WTC11 (cell line): ENCODE measurements around the gene ARHGAP45. TPM values are rescaled to one million over a fixed set of nuclear protein-coding genes. Genes with fewer than 3 reads are reported as not detected.

Source experiments
- ATAC-seq: fragments of 200-7000 bp; cut with Tn5 transposase; 2 replicates; pipeline ENCODE4 v1.10.0; 2021; ENCODE audit warnings: mild to moderate bottlenecking, moderate library complexity
- CTCF ChIA-PET: fragments of 300-600 bp; sonication (Branson Sonifier 250); formaldehyde crosslinking; loops from one replicate; lab custom pipeline; 2021; ENCODE audit warnings: antibody characterized with exemption; lab: Charles Lee
- POLR2A ChIA-PET: fragments of 350-600 bp; sonication (Branson Sonifier 250); formaldehyde crosslinking; loops from one replicate; lab custom pipeline; 2021; ENCODE audit warnings: antibody characterized with exemption; lab: Charles Lee
- DNase-seq: peaks from one replicate; pipeline ENCODE4 v3.0.0; 2021; ENCODE audit warnings: low spot score
- H3K27ac Mint-ChIP-seq: 2 replicates; pipeline ENCODE4 v1.8.0; 2021; ENCODE audit warnings: mixed read lengths
- H3K27me3 Mint-ChIP-seq: 2 replicates; pipeline ENCODE4 v1.8.0; 2021; ENCODE audit warnings: low read depth, mild to moderate bottlenecking, moderate library complexity, mixed read lengths
- H3K36me3 Mint-ChIP-seq: 2 replicates; pipeline ENCODE4 v1.8.0; 2021; ENCODE audit warnings: mixed read lengths
- H3K4me1 Mint-ChIP-seq: 2 replicates; pipeline ENCODE4 v1.8.0; 2022; ENCODE audit warnings: mixed read lengths
- H3K4me3 Mint-ChIP-seq: 2 replicates; pipeline ENCODE4 v1.8.0; 2021; ENCODE audit warnings: mild to moderate bottlenecking, moderate library complexity, mixed read lengths
- H3K9me3 Mint-ChIP-seq: 2 replicates; pipeline ENCODE4 v1.8.0; 2021; ENCODE audit warnings: mixed read lengths
- ELF4 ChIP-seq: sonication (generic); formaldehyde crosslinking; IDR thresholded peaks from 2 replicates; pipeline ENCODE4 v1.8.1; 2022; ENCODE audit warnings: low read depth, mild to moderate bottlenecking, moderate library complexity, missing genetic modification reagents
- GABPB1 ChIP-seq: sonication (generic); formaldehyde crosslinking; IDR thresholded peaks from 2 replicates; pipeline ENCODE4 v1.8.1; 2023; ENCODE audit warnings: mild to moderate bottlenecking, missing genetic modification reagents
- GTF2I ChIP-seq: fragments of 250-450 bp; sonication (Bioruptor Pico); conservative IDR thresholded peaks from 2 replicates; pipeline ENCODE4 v1.4.0; 2021; ENCODE audit warnings: mild to moderate bottlenecking
- HMGA2 ChIP-seq: fragments of 250-450 bp; sonication (Bioruptor Pico); IDR thresholded peaks from 2 replicates; pipeline ENCODE4 v1.4.0; 2021; ENCODE audit warnings: mild to moderate bottlenecking, moderate library complexity
- IRF2 ChIP-seq: sonication (generic); formaldehyde crosslinking; IDR thresholded peaks from 2 replicates; pipeline ENCODE4 v1.8.0; 2022; ENCODE audit warnings: low read depth, missing genetic modification reagents, borderline replicate concordance
- JAZF1 ChIP-seq: fragments of 250-450 bp; sonication (Bioruptor Pico); IDR thresholded peaks from 2 replicates; pipeline ENCODE4 v1.9.0; 2021; ENCODE audit warnings: moderate library complexity, mild to moderate bottlenecking, inconsistent platforms
- NFATC4 ChIP-seq: fragments of 250-450 bp; sonication (Bioruptor Pico); IDR thresholded peaks from 2 replicates; pipeline ENCODE4 v1.9.0; 2021; ENCODE audit warnings: mild to moderate bottlenecking
- NR1H2 ChIP-seq: sonication (generic); formaldehyde crosslinking; IDR thresholded peaks from 2 replicates; pipeline ENCODE4 v1.9.0; 2021; ENCODE audit warnings: mild to moderate bottlenecking, moderate library complexity, missing genetic modification reagents
- OVOL2 ChIP-seq: fragments of 250-450 bp; sonication (Bioruptor Pico); IDR thresholded peaks from 2 replicates; pipeline ENCODE4 v1.9.0; 2021; ENCODE audit warnings: mild to moderate bottlenecking, borderline replicate concordance
- RORB ChIP-seq: fragments of 250-450 bp; sonication (Bioruptor Pico); IDR thresholded peaks from 2 replicates; pipeline ENCODE4 v1.9.0; 2021; ENCODE audit warnings: mild to moderate bottlenecking
- ZNF219 ChIP-seq: sonication (generic); formaldehyde crosslinking; IDR thresholded peaks from 2 replicates; pipeline ENCODE4 v1.8.0; 2023; ENCODE audit warnings: missing genetic modification reagents, mild to moderate bottlenecking, borderline replicate concordance
- ZNF423 ChIP-seq: fragments of 250-450 bp; sonication (Bioruptor Pico); IDR thresholded peaks from 2 replicates; pipeline ENCODE4 v2.1.2; 2022; ENCODE audit warnings: mild to moderate bottlenecking, moderate library complexity
- ZNF671 ChIP-seq: fragments of 250-450 bp; sonication (Bioruptor Pico); IDR thresholded peaks from 2 replicates; pipeline ENCODE4 v1.8.0; 2021; ENCODE audit warnings: mild to moderate bottlenecking
- total RNA-seq: library from RNA; stranded (reverse); gene quantifications from 3 replicates; pipeline ENCODE4 v1.2.3, GENCODE V29; 2021
- TF ChIP-seq, protein P1 (sequence below): sonication (generic); formaldehyde crosslinking; IDR thresholded peaks from 2 replicates; pipeline ENCODE4 v1.8.0; 2022; ENCODE audit warnings: mild to moderate bottlenecking, missing genetic modification reagents
- TF ChIP-seq, protein P2 (sequence below): sonication (generic); formaldehyde crosslinking; IDR thresholded peaks from 2 replicates; pipeline ENCODE4 v1.8.1; 2022; ENCODE audit warnings: mild to moderate bottlenecking, moderate library complexity, missing genetic modification reagents
- TF ChIP-seq, protein P3 (sequence below): sonication (generic); formaldehyde crosslinking; IDR thresholded peaks from 2 replicates; pipeline ENCODE4 v1.8.1; 2023; ENCODE audit warnings: mild to moderate bottlenecking, missing genetic modification reagents
- TF ChIP-seq, protein P4 (sequence below): fragments of 250-450 bp; sonication (Bioruptor Pico); IDR thresholded peaks from 2 replicates; pipeline ENCODE4 v1.9.0; 2021; ENCODE audit warnings: mild to moderate bottlenecking
- TF ChIP-seq, protein P5 (sequence below): sonication (generic); formaldehyde crosslinking; IDR thresholded peaks from 2 replicates; pipeline ENCODE4 v1.8.1; 2022; ENCODE audit warnings: mild to moderate bottlenecking, missing genetic modification reagents, moderate library complexity, borderline replicate concordance
- TF ChIP-seq, protein P6 (sequence below): sonication (generic); formaldehyde crosslinking; IDR thresholded peaks from 2 replicates; pipeline ENCODE4 v1.8.0; 2023; ENCODE audit warnings: missing genetic modification reagents, mild to moderate bottlenecking, borderline replicate concordance

Gene ARHGAP45
- total RNA-seq, 1 experiment from 2014 or later = 40.9 TPM

DNA sequence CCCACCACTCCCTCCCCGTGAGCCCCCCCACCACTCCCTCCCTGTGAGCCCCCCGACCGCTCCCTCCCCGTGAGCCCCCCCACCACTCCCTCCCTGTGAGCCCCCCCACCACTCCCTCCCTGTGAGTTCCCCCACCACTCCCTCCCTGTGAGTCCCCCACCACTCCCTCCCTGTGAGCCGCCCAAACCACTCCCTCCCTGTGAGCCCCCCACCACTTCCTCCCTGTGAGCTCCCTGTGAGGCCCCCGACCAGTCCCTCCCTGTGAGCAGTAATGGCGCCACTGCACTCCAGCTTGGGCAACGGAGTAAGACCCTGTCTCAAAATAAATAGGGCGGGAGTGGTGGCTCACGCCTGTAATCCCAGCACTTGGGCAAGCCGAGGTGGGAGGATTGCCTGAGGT lies 17.2 kb upstream of the ARHGAP45 start (continued):
- TF ChIP-seq, protein P1, sequence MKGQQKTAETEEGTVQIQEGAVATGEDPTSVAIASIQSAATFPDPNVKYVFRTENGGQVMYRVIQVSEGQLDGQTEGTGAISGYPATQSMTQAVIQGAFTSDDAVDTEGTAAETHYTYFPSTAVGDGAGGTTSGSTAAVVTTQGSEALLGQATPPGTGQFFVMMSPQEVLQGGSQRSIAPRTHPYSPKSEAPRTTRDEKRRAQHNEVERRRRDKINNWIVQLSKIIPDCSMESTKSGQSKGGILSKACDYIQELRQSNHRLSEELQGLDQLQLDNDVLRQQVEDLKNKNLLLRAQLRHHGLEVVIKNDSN (CRISPR knock-in tag) = no peak
- TF ChIP-seq ZNF671 = no peak
- TF ChIP-seq JAZF1 (CRISPR knock-in tag) = no peak

DNA sequence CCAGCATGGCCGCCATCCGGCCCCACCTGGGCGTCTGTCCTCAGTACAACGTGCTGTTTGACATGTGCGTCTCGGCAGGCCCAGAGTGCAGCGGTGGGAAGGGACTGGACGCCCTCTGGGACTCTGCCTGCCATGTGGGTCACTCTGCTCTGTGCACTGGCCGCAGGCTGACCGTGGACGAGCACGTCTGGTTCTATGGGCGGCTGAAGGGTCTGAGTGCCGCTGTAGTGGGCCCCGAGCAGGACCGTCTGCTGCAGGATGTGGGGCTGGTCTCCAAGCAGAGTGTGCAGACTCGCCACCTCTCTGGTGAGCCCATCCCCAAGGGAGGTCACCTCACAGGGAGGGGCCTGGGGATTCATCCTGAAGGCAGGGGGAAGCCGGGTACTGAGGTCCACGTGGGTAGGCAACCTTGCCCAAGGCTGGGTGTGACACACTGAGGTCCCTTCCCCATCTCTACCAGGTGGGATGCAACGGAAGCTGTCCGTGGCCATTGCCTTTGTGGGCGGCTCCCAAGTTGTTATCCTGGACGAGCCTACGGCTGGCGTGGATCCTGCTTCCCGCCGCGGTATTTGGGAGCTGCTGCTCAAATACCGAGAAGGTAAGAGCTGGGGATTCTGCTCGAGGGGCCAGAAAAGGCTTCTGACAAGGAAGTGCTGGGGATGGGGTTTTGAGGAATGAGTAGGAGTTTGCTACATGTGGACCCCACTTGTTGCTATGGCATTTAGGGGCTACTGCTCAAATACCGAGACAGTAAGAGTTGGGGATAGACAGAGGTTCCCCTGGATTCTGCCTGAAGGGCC lies 15.8 kb upstream of the ARHGAP45 start:
- Mint-ChIP-seq H3K36me3 (peaks cover 8% of the 10 kb centered on the region), H3K4me1 (no peaks in the 10 kb centered on the region)
- no peak for ATAC-seq
- TF ChIP-seq GTF2I (no peak), ELF4 (no peak), RORB (CRISPR knock-in tag) (no peak), ZNF423 (CRISPR knock-in tag) (no peak), NFATC4 (no peak), OVOL2 (CRISPR knock-in tag) (no peak), IRF2 (CRISPR knock-in tag) (no peak), GABPB1 (CRISPR knock-in tag) (0 out of 2 replicates have a peak, but pooled peaks have one; percentile 25), ZNF219 (CRISPR knock-in tag) (no peak), NR1H2 (CRISPR knock-in tag) (no peak), HMGA2 (CRISPR knock-in tag) (no peak)
- TF ChIP-seq, protein P2, sequence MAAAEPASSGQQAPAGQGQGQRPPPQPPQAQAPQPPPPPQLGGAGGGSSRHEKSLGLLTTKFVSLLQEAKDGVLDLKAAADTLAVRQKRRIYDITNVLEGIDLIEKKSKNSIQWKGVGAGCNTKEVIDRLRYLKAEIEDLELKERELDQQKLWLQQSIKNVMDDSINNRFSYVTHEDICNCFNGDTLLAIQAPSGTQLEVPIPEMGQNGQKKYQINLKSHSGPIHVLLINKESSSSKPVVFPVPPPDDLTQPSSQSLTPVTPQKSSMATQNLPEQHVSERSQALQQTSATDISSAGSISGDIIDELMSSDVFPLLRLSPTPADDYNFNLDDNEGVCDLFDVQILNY = no peak
- TF ChIP-seq, protein P3, sequence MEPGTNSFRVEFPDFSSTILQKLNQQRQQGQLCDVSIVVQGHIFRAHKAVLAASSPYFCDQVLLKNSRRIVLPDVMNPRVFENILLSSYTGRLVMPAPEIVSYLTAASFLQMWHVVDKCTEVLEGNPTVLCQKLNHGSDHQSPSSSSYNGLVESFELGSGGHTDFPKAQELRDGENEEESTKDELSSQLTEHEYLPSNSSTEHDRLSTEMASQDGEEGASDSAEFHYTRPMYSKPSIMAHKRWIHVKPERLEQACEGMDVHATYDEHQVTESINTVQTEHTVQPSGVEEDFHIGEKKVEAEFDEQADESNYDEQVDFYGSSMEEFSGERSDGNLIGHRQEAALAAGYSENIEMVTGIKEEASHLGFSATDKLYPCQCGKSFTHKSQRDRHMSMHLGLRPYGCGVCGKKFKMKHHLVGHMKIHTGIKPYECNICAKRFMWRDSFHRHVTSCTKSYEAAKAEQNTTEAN (CRISPR knock-in tag) = no peak
- TF ChIP-seq, protein P4, sequence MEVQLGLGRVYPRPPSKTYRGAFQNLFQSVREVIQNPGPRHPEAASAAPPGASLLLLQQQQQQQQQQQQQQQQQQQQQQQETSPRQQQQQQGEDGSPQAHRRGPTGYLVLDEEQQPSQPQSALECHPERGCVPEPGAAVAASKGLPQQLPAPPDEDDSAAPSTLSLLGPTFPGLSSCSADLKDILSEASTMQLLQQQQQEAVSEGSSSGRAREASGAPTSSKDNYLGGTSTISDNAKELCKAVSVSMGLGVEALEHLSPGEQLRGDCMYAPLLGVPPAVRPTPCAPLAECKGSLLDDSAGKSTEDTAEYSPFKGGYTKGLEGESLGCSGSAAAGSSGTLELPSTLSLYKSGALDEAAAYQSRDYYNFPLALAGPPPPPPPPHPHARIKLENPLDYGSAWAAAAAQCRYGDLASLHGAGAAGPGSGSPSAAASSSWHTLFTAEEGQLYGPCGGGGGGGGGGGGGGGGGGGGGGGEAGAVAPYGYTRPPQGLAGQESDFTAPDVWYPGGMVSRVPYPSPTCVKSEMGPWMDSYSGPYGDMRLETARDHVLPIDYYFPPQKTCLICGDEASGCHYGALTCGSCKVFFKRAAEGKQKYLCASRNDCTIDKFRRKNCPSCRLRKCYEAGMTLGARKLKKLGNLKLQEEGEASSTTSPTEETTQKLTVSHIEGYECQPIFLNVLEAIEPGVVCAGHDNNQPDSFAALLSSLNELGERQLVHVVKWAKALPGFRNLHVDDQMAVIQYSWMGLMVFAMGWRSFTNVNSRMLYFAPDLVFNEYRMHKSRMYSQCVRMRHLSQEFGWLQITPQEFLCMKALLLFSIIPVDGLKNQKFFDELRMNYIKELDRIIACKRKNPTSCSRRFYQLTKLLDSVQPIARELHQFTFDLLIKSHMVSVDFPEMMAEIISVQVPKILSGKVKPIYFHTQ = no peak
- TF ChIP-seq, protein P5, sequence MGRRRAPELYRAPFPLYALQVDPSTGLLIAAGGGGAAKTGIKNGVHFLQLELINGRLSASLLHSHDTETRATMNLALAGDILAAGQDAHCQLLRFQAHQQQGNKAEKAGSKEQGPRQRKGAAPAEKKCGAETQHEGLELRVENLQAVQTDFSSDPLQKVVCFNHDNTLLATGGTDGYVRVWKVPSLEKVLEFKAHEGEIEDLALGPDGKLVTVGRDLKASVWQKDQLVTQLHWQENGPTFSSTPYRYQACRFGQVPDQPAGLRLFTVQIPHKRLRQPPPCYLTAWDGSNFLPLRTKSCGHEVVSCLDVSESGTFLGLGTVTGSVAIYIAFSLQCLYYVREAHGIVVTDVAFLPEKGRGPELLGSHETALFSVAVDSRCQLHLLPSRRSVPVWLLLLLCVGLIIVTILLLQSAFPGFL (CRISPR knock-in tag) = peak; percentile 50; the same call in 1 of the 2 replicates
- TF ChIP-seq, protein P6, sequence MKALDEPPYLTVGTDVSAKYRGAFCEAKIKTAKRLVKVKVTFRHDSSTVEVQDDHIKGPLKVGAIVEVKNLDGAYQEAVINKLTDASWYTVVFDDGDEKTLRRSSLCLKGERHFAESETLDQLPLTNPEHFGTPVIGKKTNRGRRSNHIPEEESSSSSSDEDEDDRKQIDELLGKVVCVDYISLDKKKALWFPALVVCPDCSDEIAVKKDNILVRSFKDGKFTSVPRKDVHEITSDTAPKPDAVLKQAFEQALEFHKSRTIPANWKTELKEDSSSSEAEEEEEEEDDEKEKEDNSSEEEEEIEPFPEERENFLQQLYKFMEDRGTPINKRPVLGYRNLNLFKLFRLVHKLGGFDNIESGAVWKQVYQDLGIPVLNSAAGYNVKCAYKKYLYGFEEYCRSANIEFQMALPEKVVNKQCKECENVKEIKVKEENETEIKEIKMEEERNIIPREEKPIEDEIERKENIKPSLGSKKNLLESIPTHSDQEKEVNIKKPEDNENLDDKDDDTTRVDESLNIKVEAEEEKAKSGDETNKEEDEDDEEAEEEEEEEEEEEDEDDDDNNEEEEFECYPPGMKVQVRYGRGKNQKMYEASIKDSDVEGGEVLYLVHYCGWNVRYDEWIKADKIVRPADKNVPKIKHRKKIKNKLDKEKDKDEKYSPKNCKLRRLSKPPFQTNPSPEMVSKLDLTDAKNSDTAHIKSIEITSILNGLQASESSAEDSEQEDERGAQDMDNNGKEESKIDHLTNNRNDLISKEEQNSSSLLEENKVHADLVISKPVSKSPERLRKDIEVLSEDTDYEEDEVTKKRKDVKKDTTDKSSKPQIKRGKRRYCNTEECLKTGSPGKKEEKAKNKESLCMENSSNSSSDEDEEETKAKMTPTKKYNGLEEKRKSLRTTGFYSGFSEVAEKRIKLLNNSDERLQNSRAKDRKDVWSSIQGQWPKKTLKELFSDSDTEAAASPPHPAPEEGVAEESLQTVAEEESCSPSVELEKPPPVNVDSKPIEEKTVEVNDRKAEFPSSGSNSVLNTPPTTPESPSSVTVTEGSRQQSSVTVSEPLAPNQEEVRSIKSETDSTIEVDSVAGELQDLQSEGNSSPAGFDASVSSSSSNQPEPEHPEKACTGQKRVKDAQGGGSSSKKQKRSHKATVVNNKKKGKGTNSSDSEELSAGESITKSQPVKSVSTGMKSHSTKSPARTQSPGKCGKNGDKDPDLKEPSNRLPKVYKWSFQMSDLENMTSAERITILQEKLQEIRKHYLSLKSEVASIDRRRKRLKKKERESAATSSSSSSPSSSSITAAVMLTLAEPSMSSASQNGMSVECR (CRISPR knock-in tag) = no peak
- TF ChIP-seq, all 79 proteins: peak for 2
- Mint-ChIP-seq H3K27me3 (no peaks in the 10 kb centered on the region), H3K9me3 (peaks cover 1% of the 10 kb centered on the region), H3K27ac (no peak overlapping the region), H3K4me3 (no peak overlapping the region)
- DNase-seq = no peak
- ChIA-PET POLR2A (no interaction called here), CTCF (interaction anchor here (2.6 kb wide), 1 partner anchor 20 kb away, joined by 6 read pairs; no protein-coding TSS in a partner anchor)
